Mononuclear cell (primary cell): Measurements from ENCODE around the gene SEC31B. TPM values are rescaled to one million over a fixed set of nuclear protein-coding genes. Genes with fewer than 3 reads are reported as not detected.

ENCODE experiments used
- H3K27me3 ChIP-seq: 2 replicates; pipeline ENCODE4 v1.6.0; 2011; ENCODE audit warnings: low read length, control low read depth; ENCODE audit not compliant: insufficient read depth
- H3K4me1 ChIP-seq: 2 replicates; pipeline ENCODE4 v1.5.1; 2011; ENCODE audit warnings: mild to moderate bottlenecking, low read length, control low read depth; ENCODE audit not compliant: insufficient read depth
- H3K4me3 ChIP-seq: 2 replicates; pipeline ENCODE4 v1.5.1; 2011; ENCODE audit warnings: mild to moderate bottlenecking, low read length, moderate library complexity
- H3K9me3 ChIP-seq: 2 replicates; pipeline ENCODE4 v1.5.1; 2011; ENCODE audit warnings: low read depth, mild to moderate bottlenecking, control low read depth, low read length
- total RNA-seq: library from RNA; depleted of rRNA; stranded (reverse); fragments of >200 nt; gene quantifications from one replicate; pipeline ENCODE4 v1.2.3, GENCODE V29; 2012

Gene SEC31B
- total RNA-seq = 17.9 TPM

GRCh38 chr10:100519311-100520051, at the start of gene SEC31B:
Gene SEC31B (minus strand): TSS chr10:100519861. CDS start chr10:100516952, 2,909 bp downstream.
- peaks cover 13% of the 10 kb centered on the region for H3K4me1 ChIP-seq
- H3K27me3 ChIP-seq = peaks cover 13% of the 10 kb centered on the region
- no peaks in the 10 kb centered on the region for H3K9me3 ChIP-seq
- no peak within 1 kb of the TSS for H3K4me3 ChIP-seq

GRCh38 chr10:100568912-100569311, 49.3 kb upstream of the SEC31B start:
- Histone ChIP-seq H3K4me3 (no peak overlapping the region), H3K27me3 (peaks cover 42% of the 10 kb centered on the region)

GRCh38 chr10:100567826-100568225, 48.2 kb upstream of the SEC31B start:
- Histone ChIP-seq H3K27me3 (peaks cover 48% of the 10 kb centered on the region), H3K4me1 (peaks cover 1% of the 10 kb centered on the region)

More at GRCh38 chr10:100568912-100569311, 49.3 kb upstream of the SEC31B start:
- Histone ChIP-seq H3K4me1 (no peaks in the 10 kb centered on the region), H3K9me3 (no peaks in the 10 kb centered on the region)

GRCh38 chr10:100567249-100567648, 47.6 kb upstream of the SEC31B start:
- Histone ChIP-seq H3K4me1 (peaks cover 7% of the 10 kb centered on the region), H3K27me3 (peaks cover 53% of the 10 kb centered on the region), H3K9me3 (no peaks in the 10 kb centered on the region), H3K4me3 (no peak overlapping the region)

More at GRCh38 chr10:100567826-100568225, 48.2 kb upstream of the SEC31B start:
- H3K4me3 ChIP-seq = no peak overlapping the region
- no peaks in the 10 kb centered on the region for H3K9me3 ChIP-seq

- Histone ChIP-seq H3K4me1 (peaks cover 14% of the 10 kb centered on the region), H3K27me3 (peaks cover 56% of the 10 kb centered on the region), H3K4me3 (no peak overlapping the region)
Measured at GRCh38 chr10:100566561-100566960, 46.9 kb upstream of the SEC31B start.

GRCh38 chr10:100565206-100565985, 45.7 kb upstream of the SEC31B start:
- Histone ChIP-seq H3K4me3 (no peak overlapping the region), H3K4me1 (peaks cover 16% of the 10 kb centered on the region), H3K9me3 (no peaks in the 10 kb centered on the region), H3K27me3 (peaks cover 48% of the 10 kb centered on the region)

More at GRCh38 chr10:100566561-100566960, 46.9 kb upstream of the SEC31B start:
- H3K9me3 ChIP-seq = no peaks in the 10 kb centered on the region

- Histone ChIP-seq H3K9me3 (no peaks in the 10 kb centered on the region), H3K27me3 (peaks cover 23% of the 10 kb centered on the region), H3K4me1 (peaks cover 16% of the 10 kb centered on the region), H3K4me3 (no peak overlapping the region)
Measured at GRCh38 chr10:100562008-100562672, 42.5 kb upstream of the SEC31B start.

GRCh38 chr10:100561005-100561404, 41.3 kb upstream of the SEC31B start:
- Histone ChIP-seq H3K27me3 (peaks cover 21% of the 10 kb centered on the region), H3K9me3 (no peaks in the 10 kb centered on the region), H3K4me1 (peaks cover 16% of the 10 kb centered on the region), H3K4me3 (no peak overlapping the region)

- peaks cover 16% of the 10 kb centered on the region for H3K4me1 ChIP-seq
- H3K4me3 ChIP-seq = no peak overlapping the region
- peaks cover 17% of the 10 kb centered on the region for H3K27me3 ChIP-seq
- no peaks in the 10 kb centered on the region for H3K9me3 ChIP-seq
Measured at GRCh38 chr10:100560248-100560647, 40.6 kb upstream of the SEC31B start.

GRCh38 chr10:100554902-100555301, 35.2 kb upstream of the SEC31B start:
- H3K4me1 ChIP-seq = peaks cover 11% of the 10 kb centered on the region
- no peaks in the 10 kb centered on the region for H3K9me3 ChIP-seq
- H3K27me3 ChIP-seq = no peaks in the 10 kb centered on the region
- H3K4me3 ChIP-seq = no peak overlapping the region

- Histone ChIP-seq H3K9me3 (no peaks in the 10 kb centered on the region), H3K4me1 (peaks cover 11% of the 10 kb centered on the region), H3K27me3 (no peaks in the 10 kb centered on the region)
Measured at GRCh38 chr10:100553929-100554328, 34.3 kb upstream of the SEC31B start.

GRCh38 chr10:100551738-100552137, 32.1 kb upstream of the SEC31B start:
- no peaks in the 10 kb centered on the region for H3K27me3 ChIP-seq
- H3K4me1 ChIP-seq = peaks cover 11% of the 10 kb centered on the region
- no peak overlapping the region for H3K4me3 ChIP-seq
- no peaks in the 10 kb centered on the region for H3K9me3 ChIP-seq

More at GRCh38 chr10:100553929-100554328, 34.3 kb upstream of the SEC31B start:
- H3K4me3 ChIP-seq = no peak overlapping the region

- Histone ChIP-seq H3K4me3 (no peak overlapping the region), H3K27me3 (no peaks in the 10 kb centered on the region), H3K4me1 (peaks cover 11% of the 10 kb centered on the region), H3K9me3 (no peaks in the 10 kb centered on the region)
Measured at GRCh38 chr10:100551196-100551595, 31.5 kb upstream of the SEC31B start.

- Histone ChIP-seq H3K4me3 (no peak overlapping the region), H3K27me3 (no peaks in the 10 kb centered on the region), H3K4me1 (no peaks in the 10 kb centered on the region), H3K9me3 (no peaks in the 10 kb centered on the region)
Measured at GRCh38 chr10:100544950-100545349, 25.3 kb upstream of the SEC31B start.

GRCh38 chr10:100537475-100537874, 17.8 kb upstream of the SEC31B start:
- Histone ChIP-seq H3K27me3 (no peaks in the 10 kb centered on the region), H3K4me3 (no peak overlapping the region), H3K4me1 (peaks cover 24% of the 10 kb centered on the region), H3K9me3 (no peaks in the 10 kb centered on the region)
